Stimulated activated CD8-positive, alpha-beta memory T cell treated with anti-CD3 and anti-CD28 coated beads, Interleukin-2, amount 100 ng/mL, for 1 hour (primary cell): ENCODE results near the gene RNPEPL1.

Experiments used
- DNase-seq, 2 donors: peaks; one replicate each; pipeline ENCODE4 v3.0.0-alpha.2; 2020; ENCODE audit warnings: low read depth in 2 of 2

Gene RNPEPL1

DNA sequence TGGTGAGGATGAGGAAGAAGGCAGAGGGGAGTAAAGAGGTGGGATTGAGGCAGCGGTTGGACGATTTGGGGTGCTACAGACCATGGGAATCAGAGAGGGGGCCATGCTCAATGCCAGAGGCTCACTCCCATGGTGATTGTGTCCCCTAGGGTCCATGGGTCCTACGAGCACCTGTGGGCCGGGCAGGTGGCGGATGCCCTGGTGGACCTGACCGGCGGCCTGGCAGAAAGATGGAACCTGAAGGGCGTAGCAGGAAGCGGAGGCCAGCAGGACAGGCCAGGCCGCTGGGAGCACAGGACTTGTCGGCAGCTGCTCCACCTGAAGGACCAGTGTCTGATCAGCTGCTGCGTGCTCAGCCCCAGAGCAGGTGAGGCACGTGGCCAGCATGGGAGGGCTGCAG lies 23.5 kb downstream of the RNPEPL1 start:
- DNase-seq: no peak

DNA sequence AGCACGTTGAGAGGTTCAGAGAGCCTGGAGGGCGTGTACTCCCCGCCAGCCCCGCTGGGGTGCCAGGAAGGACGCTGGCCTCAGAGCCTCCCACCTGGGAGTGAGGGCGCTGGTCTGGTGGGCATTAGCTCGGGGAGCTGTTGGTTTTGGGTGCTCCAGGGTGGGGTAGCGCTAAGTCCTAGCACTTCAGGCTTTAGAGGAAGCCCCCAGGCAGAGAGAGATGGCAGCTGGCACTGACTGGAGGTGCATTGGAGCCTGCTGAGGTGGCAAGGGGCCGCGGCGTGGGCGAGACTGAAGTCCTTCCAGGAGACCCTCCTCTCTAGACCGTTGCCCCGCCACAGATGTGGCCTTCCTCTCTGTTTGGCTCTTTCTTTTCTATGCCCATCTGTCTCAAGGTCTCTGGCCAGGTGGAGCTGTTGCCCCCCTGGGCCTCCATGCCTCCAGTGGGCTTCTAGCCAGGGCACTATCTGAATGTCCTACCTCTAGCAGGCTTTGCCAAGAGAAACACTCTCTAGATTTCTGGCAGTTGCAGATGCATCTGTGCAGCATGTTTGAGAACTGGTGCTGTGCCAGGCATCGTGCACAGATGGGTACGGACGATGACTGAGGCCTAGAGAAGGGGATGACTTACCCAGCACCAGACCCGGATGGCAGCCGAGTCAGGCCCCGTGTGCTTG lies 24.9 kb downstream of the RNPEPL1 start:
- no peak for DNase-seq

DNA sequence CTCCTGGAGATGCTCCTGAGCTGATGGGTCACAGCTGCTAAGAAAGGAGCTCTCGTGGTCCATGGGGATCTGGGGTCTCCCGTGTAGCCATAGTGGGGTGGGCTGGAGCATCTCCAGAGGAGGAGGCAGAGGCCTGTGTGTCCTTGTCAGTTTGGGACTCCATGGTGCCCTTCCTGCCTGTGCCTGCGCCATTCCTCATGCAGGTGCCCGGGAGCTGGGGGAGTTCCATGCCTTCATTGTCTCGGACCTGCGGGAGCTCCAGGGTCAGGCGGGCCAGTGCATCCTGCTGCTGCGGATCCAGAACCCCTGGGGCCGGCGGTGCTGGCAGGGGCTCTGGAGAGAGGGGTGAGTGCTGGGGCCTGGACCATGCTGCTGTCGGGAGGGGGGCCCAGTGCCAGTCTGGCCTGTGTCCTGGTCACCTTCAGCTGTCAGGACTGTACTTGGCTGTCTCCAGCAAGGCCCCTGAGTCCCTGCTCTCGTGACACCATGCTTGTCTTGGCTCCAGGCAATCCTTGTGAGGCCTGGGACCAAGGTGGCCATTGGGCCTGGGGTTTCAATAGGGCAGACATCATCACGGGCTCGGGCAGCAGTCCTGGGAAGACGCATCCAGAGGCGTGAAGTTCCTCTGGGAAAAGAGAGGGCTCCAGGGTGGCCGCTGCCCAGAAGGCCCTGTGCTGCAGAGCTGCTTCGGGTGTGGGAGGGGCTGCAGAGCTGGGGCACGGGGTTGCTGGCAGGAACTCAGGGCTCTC lies 25.6 kb downstream of the RNPEPL1 start:
- DNase-seq: no peak

DNA sequence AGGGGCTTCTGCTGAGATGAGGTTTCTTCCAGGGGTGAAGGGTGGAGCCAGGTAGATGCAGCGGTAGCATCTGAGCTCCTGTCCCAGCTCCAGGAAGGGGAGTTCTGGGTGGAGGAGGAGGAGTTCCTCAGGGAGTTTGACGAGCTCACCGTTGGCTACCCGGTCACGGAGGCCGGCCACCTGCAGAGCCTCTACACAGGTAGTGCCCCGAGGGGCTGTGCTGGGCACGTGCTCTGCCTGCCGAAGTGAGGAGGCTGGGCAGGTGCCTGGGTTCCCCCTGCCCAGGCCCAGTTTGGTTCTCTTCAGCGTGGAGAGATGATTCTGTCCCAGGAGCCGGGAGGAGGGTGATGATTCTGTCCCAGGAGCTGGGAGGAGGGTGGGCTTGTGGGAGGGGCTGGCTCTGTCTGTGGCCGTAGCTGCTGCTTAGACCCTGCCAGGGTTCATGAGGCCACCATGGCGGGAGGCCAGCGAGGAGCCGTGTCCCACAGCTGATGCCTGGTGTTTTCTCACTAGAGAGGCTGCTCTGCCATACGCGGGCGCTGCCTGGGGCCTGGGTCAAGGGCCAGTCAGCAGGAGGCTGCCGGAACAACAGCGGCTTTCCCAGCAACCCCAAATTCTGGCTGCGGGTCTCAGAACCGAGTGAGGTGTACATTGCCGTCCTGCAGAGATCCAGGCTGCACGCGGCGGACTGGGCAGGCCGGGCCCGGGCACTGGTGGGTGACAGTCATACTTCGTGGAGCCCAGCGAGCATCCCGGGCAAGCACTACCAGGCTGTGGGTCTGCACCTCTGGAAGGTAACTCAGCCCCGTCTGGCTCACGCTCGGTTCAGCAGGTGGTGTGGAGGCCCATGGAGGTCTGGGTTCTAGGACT lies 26.5 kb downstream of the RNPEPL1 start:
- no peak for DNase-seq

DNA sequence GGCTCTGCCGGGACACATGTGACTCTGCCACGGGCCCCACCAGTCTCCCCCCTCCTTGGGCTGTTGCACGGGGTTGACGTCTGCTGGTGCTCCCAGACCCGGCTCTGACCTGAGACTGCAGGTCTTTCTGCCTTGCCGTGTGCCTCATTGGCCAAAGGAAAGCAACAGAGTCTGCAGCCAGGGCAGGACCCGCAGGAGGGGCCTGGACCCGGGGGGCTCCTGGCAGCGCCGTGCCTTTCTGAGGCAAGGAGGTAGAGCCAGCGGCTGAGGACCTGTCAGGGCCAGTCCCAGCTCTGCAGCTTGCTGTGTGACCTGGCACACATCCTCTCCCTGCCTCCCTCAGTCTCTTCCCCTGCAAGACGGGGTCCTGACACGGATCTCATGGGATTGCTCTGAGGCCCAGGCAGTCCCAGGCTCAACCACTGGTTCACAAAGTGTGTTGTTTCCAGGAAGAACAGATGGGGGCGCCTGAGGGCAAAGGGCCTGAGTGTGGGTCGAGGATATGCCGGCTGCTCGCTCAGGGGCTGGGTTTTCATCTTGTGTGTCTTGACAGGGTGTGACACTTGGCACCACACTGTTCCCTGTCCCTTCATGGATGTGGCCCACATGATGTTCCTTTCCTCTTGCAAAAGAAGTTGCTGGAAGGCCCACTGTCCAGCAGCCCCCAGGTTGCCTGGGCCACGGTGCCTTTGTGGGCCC lies 27.2 kb downstream of the RNPEPL1 start:
- DNase-seq: no peak

DNA sequence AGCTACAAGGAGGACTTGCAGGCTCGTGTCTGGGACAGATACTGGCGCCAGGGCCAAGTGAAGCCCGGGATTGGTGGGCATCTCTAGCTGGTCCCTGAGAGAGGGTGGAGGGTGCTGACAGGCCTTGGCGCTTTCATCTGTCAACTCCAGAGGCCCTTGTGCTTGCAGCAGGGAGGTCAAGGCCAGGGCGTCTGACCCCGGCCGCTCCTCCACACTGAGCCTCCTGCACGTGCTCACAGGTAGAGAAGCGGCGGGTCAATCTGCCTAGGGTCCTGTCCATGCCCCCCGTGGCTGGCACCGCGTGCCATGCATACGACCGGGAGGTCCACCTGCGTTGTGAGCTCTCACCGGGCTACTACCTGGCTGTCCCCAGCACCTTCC lies 27.8 kb downstream of the RNPEPL1 start:
- no peak for DNase-seq

DNA sequence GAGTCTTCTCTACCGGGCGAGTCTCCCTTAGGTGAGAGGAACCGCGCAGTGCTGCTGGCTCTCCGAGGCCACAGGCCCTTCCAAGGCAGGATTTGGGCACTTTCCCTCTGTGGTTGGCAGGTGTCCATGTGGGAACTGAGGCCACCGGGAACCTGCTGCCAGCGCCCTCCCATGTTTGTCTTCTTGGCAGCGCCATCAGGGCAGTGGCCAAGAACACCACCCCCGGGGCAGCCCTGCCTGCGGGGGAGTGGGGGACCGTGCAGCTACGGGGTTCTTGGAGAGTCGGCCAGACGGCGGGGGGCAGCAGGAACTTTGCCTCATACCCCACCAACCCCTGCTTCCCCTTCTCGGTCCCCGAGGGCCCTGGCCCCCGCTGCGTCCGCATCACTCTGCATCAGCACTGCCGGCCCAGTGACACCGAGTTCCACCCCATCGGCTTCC lies 28.2 kb downstream of the RNPEPL1 start:
- DNase-seq: no peak

DNA sequence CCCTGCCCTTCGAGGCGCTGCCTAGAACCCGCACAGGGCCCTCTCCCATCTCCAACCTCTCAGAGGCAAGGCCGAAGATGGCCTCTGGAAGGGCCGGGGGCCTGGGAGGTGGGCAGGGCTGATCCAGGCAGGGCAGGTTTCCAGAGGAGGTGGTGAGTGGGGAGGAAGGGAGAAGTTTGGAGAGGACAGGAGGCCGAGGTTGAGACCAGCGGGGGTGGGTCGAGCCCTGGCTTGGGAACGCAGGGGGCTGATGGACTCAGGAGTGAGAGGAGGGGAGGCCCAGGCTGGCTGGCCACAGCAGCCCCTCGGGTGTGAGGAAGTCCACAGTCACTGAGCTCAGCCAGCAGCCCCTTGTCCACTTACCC lies 28.8 kb downstream of the RNPEPL1 start:
- DNase-seq: no peak

DNA sequence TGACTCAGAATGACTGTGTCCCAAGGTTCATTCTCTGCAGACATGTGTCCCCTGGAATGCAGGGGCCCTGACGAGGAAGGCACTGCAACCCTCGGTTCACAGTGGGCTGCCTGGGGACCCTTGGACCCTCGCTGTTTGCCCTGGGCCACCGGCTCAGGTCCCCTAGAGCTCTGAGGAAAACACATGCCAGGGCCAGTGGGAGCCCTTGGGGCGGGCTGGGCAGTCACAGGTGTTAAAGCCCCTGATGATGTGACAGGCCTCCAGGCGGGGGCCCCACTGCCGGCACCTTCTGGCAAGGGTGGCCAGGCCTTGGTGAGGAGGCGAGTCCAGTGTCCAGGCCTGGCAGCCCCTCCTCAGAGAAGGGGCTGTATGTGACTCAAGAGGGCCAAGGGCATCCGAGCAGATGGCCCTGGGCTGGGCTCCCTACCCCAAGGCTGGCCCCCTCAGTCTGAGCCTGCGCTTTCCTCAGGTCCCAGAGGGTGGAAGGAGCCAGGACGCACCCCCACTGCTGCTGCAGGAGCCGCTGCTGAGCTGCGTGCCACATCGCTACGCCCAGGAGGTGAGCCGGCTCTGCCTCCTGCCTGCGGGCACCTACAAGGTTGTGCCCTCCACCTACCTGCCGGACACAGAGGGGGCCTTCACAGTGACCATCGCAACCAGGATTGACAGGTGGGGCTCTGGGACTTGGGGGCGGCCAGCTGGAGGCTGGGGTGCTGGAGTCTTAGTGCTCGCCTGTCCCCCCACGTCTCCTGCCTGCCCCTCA lies 29.3 kb downstream of the RNPEPL1 start:
- no peak for DNase-seq

DNA sequence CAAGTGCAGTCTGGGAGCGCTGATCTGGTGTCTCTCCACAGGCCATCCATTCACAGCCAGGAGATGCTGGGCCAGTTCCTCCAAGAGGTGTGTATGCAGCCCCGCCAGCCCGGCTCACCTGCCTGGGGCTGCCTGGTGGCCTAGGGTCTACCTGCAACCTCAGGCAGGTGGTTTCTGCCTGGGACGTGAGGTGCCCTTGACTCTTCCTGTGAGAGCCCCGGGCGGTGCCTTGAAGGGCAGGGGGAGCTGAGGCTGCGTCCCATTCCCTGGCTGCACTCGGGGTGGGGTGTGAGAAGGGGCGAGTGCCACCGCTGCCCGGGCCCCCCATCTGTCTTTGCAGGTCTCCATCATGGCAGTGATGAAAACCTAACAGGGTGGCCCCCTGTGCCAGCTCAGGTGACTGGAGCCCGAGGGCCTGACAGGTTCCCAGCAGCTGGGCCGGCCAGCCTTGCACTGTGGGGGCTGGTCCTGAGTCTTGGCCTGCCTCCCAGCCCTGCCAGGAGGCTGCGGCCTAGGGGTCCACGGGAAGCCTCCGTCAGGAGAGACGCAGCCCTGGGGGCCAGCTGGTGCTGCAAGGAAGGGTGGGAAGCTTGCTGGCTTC lies 30.1 kb downstream of the RNPEPL1 start:
- no peak for DNase-seq

DNA sequence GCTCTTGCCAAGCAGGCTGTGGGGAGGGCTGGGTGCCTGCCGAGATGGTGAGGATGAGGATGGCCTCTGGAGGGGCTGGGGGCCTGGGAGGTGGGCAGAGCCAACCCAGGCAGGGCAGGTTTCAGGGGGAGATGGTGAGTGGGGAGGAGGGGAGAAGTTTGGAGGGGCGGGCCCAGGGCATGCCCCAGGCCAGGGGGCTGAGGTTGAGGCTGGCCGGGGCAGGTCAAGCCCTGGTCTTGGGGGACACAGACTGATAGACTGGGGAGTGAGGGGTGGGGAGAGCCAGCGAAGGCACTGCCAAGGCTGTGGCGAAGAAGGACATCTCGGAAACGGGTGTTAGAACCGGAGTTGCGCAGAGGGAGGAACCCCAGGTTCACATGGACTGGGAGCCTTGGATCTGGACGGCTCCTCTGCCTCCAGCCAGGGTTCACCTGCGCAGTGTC lies 30.9 kb downstream of the RNPEPL1 start:
- DNase-seq: no peak

DNA sequence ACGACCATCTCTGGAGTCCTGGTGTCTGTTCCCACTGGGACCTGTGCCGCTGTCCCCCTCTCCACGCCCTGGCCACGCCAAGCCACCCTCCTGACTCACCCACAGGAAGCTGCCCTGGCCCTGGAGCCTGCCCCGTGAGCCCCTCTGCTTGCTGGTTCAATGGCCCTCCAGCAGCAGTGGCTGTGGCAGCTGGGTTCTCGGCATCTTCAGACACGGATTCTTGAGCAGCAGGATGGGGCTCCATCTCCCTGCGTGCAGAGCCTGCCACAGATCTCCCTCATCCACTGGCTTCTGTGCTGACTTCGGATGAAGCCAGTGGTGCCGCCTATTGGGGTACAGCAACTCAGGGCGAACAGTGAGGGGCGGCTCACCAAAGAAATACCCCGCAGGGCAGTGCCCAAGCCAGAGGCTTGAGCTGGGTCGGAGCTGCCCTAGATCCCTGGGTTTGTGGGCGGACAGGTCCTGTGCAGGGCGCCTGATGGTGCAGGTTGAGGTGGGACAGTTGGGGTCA lies 32.2 kb downstream of the RNPEPL1 start:
- DNase-seq: no peak

DNA sequence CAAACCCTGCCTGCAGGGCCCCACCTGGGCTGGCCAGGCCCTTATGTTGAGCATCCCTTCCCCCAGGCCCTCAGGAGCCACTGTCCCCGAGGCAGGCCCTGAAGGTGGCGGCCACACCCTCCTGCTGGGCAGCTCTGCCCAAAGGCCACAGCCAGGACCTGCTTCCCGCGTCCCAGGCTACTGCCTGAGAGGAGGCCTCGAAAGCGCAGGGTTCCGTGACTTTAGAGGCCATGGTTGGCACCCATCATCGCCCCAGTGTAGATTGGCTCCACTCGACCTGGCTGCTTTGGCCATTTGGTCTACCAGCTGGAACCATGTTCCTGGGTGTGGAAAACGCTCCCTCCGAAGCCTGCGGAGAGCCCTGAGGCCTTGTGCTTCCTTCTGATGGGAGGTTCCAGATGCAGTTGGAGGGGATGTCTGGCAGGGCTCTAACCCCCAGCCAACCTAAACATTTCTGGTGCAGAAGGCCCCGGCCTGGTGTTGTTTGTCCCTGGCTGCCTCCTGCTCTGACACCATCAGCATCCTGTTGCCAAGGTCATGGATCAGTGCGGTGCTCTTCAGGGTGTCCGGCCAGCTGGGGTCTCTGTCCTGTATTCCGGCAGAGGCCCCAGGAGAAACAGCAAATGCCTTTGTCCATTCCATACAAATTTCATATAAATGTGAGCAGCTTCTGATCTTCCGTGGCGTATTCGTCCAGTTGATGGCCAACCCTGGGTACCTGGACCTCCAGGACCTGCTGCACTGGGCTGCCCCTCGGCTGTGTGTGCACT lies 33.0 kb downstream of the RNPEPL1 start:
- DNase-seq: no peak

DNA sequence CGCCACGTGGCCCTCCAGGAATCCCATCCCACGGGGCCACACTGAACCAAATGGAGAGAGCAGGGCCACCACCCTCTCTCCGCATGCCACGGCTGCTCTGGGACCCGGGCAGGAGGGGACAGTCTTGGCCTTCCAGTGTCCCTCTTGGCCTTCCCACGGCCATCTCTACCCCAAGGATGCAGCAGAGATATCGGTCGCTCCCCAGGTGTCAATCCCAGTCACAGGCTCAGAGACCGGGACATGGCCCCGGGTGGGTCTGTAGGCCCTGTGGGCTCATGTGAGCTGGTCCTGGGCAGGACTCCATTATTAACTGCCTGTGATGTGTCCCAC lies 33.5 kb downstream of the RNPEPL1 start:
- DNase-seq: no peak

DNA sequence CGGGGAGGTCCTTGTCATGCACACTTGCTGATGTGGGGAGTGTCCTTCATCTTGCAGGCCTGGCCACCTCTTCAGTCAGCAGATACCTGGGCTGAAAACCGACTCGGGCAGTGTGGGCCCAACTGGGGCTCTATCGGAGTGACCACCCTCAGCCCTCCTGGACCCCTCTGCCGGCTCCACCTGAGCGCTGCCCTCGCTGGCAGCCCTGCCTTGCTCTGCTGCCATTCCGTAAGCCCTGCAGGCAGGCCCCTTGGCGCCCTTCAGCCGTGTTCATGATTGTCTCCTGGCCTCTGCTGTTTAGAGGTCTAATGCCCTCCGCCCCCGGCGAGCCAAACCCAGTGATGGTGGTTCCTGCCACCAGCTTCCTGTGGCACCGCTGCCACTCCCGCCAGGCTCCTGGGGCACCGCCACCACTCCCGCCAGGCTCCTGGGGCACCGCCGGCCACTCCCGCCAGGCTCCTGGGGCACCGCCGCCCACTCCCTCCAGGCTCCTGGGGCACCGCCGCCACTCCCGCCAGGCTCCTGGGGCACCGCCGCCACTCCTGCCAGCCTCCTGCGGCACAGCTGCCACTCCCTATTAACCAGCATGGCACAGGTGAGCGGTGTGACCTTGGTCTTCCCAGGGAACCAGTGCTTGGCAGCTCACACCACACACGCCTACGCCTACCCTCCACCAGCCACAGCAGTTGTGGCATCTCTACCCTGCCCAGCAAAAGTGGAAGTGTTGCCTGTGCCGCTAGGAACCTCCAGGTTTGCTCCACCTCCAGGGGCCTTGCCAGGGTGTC lies 34.2 kb downstream of the RNPEPL1 start:
- DNase-seq: no peak

DNA sequence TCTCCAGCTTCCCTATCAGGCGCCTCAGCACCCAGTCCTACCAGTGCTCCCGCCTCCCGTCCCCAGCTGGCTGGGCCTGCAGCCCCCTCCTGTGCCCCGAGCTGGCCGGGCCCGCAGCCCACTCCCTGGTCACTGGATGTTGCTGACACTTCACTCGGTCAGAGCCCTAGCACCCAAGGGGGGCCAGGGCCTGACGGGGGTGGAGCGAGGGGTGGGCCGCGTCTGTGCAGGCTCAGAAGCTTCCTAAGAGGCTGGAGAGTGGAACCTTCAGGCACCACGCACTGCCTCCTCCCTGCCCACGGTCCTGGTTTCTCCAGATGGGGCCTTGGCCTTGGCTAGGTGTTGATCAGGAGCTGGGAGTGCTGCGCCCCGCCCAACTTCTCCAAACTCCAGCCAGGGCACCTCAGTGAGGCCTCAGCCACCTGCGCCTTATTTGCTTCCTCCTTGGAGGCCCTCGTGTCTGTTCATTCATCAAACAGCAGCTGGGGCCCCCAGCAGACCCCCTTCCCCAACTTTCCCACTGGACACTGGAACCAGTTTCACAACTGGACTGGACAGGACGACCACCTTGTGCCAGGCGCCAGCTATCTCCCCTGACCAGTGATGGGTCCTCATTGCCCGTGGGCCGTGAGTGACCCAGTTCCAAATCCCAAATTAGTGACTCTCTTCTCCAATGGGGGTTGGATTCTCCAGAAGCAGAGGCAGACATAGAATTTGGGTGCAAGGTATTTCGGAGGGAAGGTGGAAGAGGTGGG lies 35.0 kb downstream of the RNPEPL1 start:
- DNase-seq: no peak

DNA sequence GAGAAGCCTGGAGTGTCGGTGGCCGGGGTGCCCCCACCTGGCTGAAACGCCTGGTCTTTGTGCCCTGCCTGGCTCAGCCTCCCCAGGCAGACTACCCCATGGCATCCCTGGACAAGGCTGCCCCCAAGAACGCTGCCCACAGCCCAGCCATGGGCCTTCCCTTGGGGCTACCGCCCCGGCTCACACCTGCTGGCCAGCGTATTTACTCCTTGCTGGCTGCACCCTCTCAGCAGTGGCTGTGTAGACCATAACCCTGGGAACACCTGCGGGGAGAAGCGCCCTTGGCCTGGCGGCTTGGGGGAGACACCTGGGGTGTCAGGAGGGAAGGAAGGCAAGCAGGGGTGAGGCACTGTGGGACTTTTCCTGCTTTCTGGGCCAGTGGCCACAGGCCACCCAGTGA lies 35.6 kb downstream of the RNPEPL1 start:
- no peak for DNase-seq

DNA sequence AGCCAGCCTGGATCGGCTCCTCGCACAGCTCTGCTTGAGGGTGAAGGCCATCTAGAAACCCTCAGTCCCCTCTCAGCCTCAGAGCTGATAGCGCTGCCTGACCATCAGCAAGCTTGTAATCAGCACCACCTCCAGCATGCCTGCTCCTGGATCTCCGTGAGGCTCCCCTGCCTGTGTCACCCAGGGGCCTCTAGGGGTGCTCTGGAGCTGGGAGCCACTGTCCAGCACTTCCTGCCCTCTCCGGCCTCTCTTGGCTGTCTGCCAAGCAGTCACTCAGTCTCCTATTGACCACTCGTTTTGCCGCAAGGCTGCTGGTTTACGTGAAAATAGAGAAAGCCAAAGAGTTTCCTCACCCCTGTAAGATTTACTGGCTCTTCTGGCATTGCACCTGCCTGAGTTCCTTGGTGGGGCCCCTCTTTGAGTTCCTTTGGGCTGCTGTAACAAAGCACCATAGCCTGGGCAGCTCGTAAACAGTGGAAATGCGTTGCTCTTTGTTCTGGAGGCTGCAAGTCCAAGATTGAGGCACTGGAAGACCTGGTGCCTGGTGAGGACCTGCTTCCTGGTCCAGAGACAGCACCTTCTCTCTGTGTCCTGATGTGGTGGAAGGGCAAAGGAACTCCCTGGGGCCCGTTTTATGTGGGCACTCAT lies 36.1 kb downstream of the RNPEPL1 start:
- DNase-seq: no peak
